ENCODE data around the gene TMX4. TPM values are rescaled to one million over a fixed set of nuclear protein-coding genes. Genes with fewer than 3 reads are reported as not detected.
A peak's percentile ranks its signal among the peaks of the same experiment; 100 is the strongest.

TMX4 gene
- total and polyA plus RNA-seq, 2 donors (not counting 3 experiments of a cell fraction or from before 2014, with no cell fraction given) = 6.5 to 30.3 TPM

DNA sequence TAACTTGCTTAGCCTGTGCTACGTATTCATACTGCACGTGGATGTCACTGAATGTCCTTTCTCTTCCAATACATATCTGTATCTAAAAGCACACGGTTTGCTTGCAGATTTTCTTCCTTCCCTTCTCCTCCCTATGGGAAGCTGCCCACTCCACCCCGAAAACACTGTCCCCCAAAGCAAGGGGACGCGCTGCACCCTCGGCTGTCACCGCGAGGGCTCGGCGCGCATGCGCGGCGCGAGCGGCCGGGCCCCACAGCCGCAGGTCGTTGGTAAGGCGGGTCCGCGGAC lies 659 bp downstream of the TMX4 start:
- Histone ChIP-seq H3K36me3 (ENCODE audit: control insufficient read depth in 2 of 2, extremely low read depth in 1 of 2, insufficient read depth in 2 of 2, low read length in 2 of 2) (no peaks in the 10 kb centered on the region), H3K4me3 (replicated peaks in 1 of 3; ENCODE audit: insufficient read depth in 1 of 3, low read depth in 1 of 3, low read length in 3 of 3) (peak overlapping the region; percentile 76 to 88 (median 82)), H2AFZ (ENCODE audit: low read depth, low read length) (peak overlapping the region; percentile 96), H3K27me3 (ENCODE audit: control insufficient read depth in 2 of 2, insufficient read depth in 2 of 2, low read length in 2 of 2) (no peaks in the 10 kb centered on the region), H3K79me2 (ENCODE audit: control insufficient read depth, insufficient read depth, low read length) (no peaks in the 10 kb centered on the region), H3K9ac (replicated peaks; ENCODE audit: extremely low read depth, insufficient read depth, low read length) (peak overlapping the region; percentile 83), H3K27ac (ENCODE audit: insufficient read depth, low read depth, low read length) (peak overlapping the region; percentile 64), H3K4me1 (ENCODE audit: control insufficient read depth, extremely low read depth, insufficient read depth, low read length) (peaks cover 8% of the 10 kb centered on the region), H3K4me2 (ENCODE audit: insufficient read depth, low read length) (peak overlapping the region; percentile 95), H3K9me1 (replicated peaks; ENCODE audit: control insufficient read depth, extremely low read depth, insufficient read depth, low read length) (no peaks in the 10 kb centered on the region), H4K20me1 (replicated peaks; ENCODE audit: control insufficient read depth, extremely low read depth, insufficient read depth, low read length) (no peaks in the 10 kb centered on the region), H3K9me3 (replicated peaks; ENCODE audit: control insufficient read depth, insufficient read depth, low read length) (no peaks in the 10 kb centered on the region)
- POLR2A ChIA-PET = no interaction called here
- FAIRE-seq (no peak), DNase-seq (ENCODE audit: low read depth, low spot score) (peak; percentile 83)
- CTCF ChIA-PET = interaction anchor here (2.7 kb wide), 1 partner anchor 11 kb away, joined by 9 read pairs; no protein-coding TSS in a partner anchor
- intact Hi-C loops (cut with micrococcal nuclease) = loop anchor here (1.0 to 2.0 kb wide), 3 partner anchors 38 to 82 kb away; no protein-coding TSS in a partner anchor
- dilution Hi-C loops (cut with MboI; ENCODE audit: extremely low pct_ligation_motif_present, low sequenced_read_pairs) = no loop called here
- TF ChIP-seq EZH2 (IDR thresholded peaks at IDR 0.05; ENCODE audit: borderline replicate concordance, low read depth, low read length, severe bottlenecking) = no peak
- no peak for TF ChIP-seq JUN (IDR thresholded peaks at IDR 0.05; ENCODE audit: borderline replicate concordance, insufficient read depth, insufficient read length, low read depth)
- TF ChIP-seq, protein P1, sequence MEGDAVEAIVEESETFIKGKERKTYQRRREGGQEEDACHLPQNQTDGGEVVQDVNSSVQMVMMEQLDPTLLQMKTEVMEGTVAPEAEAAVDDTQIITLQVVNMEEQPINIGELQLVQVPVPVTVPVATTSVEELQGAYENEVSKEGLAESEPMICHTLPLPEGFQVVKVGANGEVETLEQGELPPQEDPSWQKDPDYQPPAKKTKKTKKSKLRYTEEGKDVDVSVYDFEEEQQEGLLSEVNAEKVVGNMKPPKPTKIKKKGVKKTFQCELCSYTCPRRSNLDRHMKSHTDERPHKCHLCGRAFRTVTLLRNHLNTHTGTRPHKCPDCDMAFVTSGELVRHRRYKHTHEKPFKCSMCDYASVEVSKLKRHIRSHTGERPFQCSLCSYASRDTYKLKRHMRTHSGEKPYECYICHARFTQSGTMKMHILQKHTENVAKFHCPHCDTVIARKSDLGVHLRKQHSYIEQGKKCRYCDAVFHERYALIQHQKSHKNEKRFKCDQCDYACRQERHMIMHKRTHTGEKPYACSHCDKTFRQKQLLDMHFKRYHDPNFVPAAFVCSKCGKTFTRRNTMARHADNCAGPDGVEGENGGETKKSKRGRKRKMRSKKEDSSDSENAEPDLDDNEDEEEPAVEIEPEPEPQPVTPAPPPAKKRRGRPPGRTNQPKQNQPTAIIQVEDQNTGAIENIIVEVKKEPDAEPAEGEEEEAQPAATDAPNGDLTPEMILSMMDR (IDR thresholded peaks at IDR 0.05; ENCODE audit: extremely low read depth in 1 of 2, insufficient read depth in 1 of 2, low read depth in 1 of 2, low read length in 2 of 2) = peak in 1 of 2 donors; percentile 8
- TF ChIP-seq, protein P2, sequence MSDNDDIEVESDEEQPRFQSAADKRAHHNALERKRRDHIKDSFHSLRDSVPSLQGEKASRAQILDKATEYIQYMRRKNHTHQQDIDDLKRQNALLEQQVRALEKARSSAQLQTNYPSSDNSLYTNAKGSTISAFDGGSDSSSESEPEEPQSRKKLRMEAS (IDR thresholded peaks at IDR 0.05; ENCODE audit: insufficient read depth, insufficient read length) = no peak
- BruUV-seq (replicated peaks) = no TSS peak

DNA sequence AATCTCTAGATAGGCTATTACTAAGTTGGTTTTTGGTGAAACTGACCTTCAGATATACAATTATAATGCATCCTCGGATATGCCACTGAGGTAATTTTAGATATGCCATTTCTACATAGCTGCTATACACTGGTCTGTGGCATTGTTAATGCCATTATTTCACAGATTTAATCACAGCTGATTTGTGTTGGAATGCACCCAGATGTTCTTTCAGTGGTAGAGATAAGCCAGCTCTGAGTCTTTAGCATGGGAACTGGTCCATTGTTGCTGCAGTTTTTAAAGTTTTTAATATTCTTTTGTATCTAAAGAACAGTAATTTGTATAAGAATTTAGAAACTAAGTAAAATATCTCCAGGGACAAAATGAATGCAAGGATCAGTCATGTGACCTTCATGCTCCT lies 6.8 kb downstream of the TMX4 start:
- no peaks in the 10 kb centered on the region for H3K9me3 ChIP-seq (replicated peaks; ENCODE audit: control insufficient read depth, insufficient read depth, low read length)
- CTCF ChIA-PET = interaction anchor here (1.0 to 1.1 kb wide), 3 partner anchors 15 to 76 kb away, joined by 3 read pairs; no protein-coding TSS in a partner anchor
- intact Hi-C loops (cut with micrococcal nuclease) = no loop called here
- dilution Hi-C loops (cut with MboI; ENCODE audit: extremely low pct_ligation_motif_present, low sequenced_read_pairs) = no loop called here
- H3K4me3 ChIP-seq (replicated peaks in 1 of 3; ENCODE audit: insufficient read depth in 1 of 3, low read depth in 1 of 3, low read length in 3 of 3) = no peak overlapping the region
- H3K4me2 ChIP-seq (ENCODE audit: insufficient read depth, low read length) = no peak overlapping the region
- no peak overlapping the region for H2AFZ ChIP-seq (ENCODE audit: low read depth, low read length)
- POLR2A ChIA-PET = no interaction called here
- H3K9me1 ChIP-seq (replicated peaks; ENCODE audit: control insufficient read depth, extremely low read depth, insufficient read depth, low read length) = no peaks in the 10 kb centered on the region
- no peaks in the 10 kb centered on the region for H3K79me2 ChIP-seq (ENCODE audit: control insufficient read depth, insufficient read depth, low read length)
- no peaks in the 10 kb centered on the region for H3K36me3 ChIP-seq (ENCODE audit: control insufficient read depth in 2 of 2, extremely low read depth in 1 of 2, insufficient read depth in 2 of 2, low read length in 2 of 2)
- no peaks in the 10 kb centered on the region for H3K27me3 ChIP-seq (ENCODE audit: control insufficient read depth in 2 of 2, insufficient read depth in 2 of 2, low read length in 2 of 2)
- DNase-seq (ENCODE audit: low read depth, low spot score) (peak; percentile 8), FAIRE-seq (no peak)
- TF ChIP-seq FOS (IDR thresholded peaks at IDR 0.05; ENCODE audit: borderline replicate concordance, insufficient read depth, low read length) (no peak), POLR2AphosphoS5 (IDR thresholded peaks at IDR 0.05; ENCODE audit: insufficient read depth, low read depth, low read length) (no peak), JUN (IDR thresholded peaks at IDR 0.05; ENCODE audit: borderline replicate concordance, insufficient read depth, insufficient read length, low read depth) (no peak), GATA2 (IDR thresholded peaks at IDR 0.05; ENCODE audit: insufficient read depth, insufficient read length, low read depth, low read length) (no peak), POLR2A (IDR thresholded peaks at IDR 0.05; ENCODE audit: low read depth, low read length) (no peak), EZH2 (IDR thresholded peaks at IDR 0.05; ENCODE audit: borderline replicate concordance, low read depth, low read length, severe bottlenecking) (no peak)
- TF ChIP-seq, protein P1 (IDR thresholded peaks at IDR 0.05; ENCODE audit: extremely low read depth in 1 of 2, insufficient read depth in 1 of 2, low read depth in 1 of 2, low read length in 2 of 2) = no peak
- TF ChIP-seq, protein P2 (IDR thresholded peaks at IDR 0.05; ENCODE audit: insufficient read depth, insufficient read length) = no peak
- BruUV-seq (replicated peaks) = no TSS peak
- H3K27ac ChIP-seq (ENCODE audit: insufficient read depth, low read depth, low read length) = no peak overlapping the region
- no peaks in the 10 kb centered on the region for H4K20me1 ChIP-seq (replicated peaks; ENCODE audit: control insufficient read depth, extremely low read depth, insufficient read depth, low read length)
- H3K9ac ChIP-seq (replicated peaks; ENCODE audit: extremely low read depth, insufficient read depth, low read length) = no peak overlapping the region
- no peaks in the 10 kb centered on the region for H3K4me1 ChIP-seq (ENCODE audit: control insufficient read depth, extremely low read depth, insufficient read depth, low read length)

Measured in endothelial cell of umbilical vein (primary cell).